Activated T-cell treated with anti-CD3 and anti-CD28 coated beads for 24 hours (primary cell): ENCODE measurements around the gene BACE1.
"Not testable (repeated sequence)": the region's sequence is repeated elsewhere in the genome, so short reads cannot be mapped to it uniquely, and the experiment has no call there.

Experiments
- DNase-seq: peaks from one replicate; pipeline ENCODE4 v3.0.0-alpha.2; 2020; ENCODE audit warnings: low read depth

The BACE1 gene

DNA sequence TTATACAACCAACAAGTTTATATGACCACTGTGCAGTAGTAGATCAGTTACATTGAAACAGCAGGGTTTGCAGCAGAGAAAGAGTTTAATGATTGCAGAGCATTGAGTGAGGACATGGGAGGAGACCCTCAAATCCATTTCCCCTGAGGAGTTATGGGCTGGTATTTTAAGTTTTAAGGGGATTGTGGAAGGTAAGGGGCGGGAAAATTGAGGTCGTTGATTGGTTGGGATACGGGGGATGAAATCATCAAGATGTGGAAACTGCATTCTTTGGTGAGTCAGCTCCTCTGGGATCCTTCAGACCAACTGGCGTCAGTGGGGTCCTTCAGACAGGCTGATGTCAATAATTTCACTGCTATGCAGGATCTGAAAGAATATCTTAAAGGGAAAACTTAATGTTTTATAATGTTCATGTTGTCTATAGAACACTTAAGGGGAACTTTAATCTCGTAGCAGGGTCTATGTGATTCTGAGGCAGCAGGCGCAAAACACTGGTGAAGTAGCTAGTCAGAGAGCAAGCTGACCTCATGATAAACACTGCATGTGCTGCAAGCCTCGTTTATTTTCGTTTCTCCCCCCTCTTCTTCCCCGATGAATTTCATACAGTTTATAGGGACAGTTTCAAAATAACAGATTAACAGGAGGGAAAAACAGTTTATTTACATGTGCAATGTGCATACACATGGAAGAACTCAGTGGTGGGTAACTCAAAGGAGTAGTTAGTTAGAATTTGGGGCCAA lies 42.3 kb downstream of the BACE1 start:
- DNase-seq: no peak

GRCh38 chr11:117272175-117272574 lies 43.9 kb downstream of the BACE1 start:
- not testable (repeated sequence) for DNase-seq

DNA sequence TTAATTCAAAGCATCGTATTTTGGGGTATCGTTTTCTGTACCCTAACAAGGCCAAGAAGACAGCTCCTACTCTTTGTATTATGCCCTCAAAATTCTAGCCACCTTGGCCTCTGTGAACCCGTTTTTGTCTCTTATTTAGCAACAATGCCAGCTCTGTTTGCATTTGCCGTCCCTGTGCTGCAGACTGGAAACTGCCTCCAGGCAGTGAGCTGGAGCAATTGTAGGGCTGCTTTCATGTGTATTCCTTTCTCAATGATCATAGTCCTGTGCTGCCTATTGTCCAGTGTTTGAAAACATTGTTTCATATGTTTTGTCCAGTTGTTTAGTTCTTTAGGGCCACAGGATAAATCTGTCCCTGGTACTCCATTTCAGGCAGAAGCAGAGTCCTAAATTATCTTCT lies 44.8 kb downstream of the BACE1 start:
- no peak for DNase-seq

- no peak for DNase-seq
Observed at GRCh38 chr11:117269856-117270255, 46.2 kb downstream of the BACE1 start.

- DNase-seq: no peak
Observed at GRCh38 chr11:117265745-117266144, 50.3 kb downstream of the BACE1 start.

GRCh38 chr11:117264624-117265323 lies 51.3 kb downstream of the BACE1 start:
- DNase-seq: not testable (repeated sequence)

DNA sequence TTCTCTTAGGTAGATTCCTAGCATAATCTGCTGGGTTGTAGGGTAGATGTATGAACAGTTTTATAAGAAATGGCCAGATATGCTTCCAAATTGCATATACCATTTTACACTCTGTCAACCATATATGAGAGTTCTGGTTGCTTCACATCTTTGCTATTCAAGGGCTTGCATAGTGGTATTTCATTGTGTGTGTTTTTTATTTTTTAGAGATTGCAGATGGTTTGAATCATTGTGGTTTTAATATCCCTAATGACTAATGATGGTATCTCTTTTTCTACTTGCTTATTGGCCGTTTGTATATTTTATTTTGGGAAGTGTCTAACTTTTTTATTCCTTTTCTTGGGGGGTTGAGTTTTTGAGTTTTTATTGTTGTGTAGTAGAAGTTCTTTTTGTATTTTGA lies 56.6 kb downstream of the BACE1 start:
- DNase-seq: no peak

GRCh38 chr11:117258576-117258975 lies 57.5 kb downstream of the BACE1 start:
- DNase-seq: no peak

DNA sequence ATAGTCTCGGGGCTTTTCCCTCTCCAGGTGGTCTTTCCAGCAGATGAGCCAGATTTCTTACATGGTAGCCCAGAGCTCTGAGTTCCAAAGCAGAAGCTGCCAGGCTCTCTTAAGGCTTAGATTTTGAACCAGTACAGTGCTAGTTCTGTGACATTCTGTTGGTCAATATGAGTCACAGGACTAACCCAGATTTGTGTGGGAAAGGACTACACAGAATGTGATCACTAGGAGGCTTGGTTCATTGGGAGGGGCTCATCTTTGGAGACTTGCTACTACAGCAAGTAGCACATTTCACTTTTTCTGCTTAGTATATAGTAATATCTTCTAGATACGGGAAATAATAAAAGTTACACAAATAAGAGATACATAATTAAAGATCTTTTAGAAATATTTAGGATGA lies 59.5 kb downstream of the BACE1 start:
- DNase-seq: no peak

DNA sequence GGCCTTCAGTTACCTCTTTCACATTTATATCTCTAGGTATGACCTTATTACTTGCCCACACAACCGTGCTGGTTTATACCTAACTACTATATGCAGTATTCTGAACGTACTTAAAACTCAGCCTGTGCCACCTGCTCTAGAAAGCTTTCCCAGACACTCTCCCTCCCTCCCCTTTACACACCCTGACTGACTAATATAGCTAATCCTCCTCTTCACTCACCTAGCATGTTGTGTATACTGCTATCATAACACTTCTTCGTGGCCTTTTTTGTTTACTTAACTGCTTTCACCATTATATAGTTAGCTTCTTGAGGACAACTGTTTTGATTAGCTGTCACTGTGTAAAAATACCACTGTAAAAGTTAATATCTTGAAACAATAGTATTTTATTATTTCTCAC lies 60.1 kb downstream of the BACE1 start:
- no peak for DNase-seq

DNA sequence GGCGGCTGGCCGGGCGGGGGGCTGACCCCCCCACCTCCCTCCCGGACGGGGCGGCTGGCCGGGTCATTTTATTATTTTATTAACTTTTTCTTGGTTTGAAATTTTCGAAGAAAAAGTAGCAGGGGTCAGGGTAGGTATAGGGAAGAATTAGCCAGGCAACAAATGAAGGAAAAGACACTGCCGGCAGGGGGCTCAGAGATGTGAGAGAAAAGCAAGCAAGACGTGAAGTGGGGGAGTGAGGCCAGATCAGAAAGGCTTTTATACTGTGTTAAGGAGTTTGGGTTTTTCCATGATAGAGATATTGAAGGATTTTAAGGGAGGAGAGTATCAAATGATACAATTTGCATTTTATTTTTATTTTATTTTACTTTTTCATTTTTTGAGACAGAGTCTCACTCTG lies 64.5 kb downstream of the BACE1 start:
- DNase-seq: no peak

DNA sequence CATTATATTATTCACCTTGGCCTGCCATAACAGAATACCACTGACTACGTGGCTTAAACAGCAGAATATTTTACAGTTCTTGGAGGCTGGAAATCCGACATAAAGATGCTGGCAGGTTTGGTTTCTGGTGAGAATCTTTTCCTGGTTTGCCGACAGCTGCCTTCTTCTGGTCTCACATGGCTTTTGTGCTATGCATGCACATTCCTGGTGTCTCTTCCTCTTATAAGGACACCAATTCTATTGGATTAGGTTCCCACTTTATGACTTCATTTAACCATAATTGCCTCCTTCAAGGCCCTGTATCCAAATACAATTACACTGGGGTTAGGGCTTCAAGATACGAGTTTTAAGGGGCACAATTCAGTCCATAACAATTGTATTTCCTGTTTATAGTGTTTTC lies 66.5 kb downstream of the BACE1 start:
- no peak for DNase-seq

DNA sequence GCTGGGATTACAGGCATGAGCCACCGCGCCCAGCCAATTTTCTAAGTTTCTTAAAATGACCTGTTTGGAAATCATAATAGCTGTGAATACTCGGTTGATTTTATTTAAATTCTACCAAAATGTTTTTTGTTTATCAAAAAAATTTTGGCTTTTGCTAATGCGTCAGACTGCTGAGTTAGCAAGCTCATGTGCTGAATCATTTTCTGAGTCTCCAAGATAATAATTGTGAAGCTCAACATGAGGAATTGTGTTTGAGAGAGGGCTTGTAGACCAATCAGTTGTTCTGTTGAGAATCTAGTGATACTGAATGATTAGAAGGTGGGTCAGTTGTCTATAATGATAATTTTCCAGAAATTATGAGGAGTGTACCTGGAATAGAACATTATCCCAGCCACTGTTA lies 67.7 kb downstream of the BACE1 start:
- DNase-seq: no peak

DNA sequence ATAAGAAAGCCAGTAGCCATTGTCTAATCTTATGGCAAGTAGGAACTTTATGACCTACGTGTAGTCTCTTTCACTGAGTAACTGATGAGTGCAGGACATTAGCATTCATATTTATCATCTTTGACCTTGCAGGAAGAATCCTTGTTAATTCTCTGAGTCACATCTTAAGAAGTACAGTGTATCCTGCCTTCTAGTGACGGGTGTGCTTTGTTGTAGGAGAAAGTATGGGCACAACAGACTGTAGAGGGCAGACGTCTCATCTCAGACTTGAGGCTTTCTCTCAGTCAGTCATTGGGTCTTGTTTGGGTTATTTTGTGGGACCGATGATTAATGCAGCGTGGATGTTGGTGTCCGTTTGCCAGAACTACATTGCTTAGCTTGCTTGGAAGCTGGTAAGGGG lies 76.8 kb downstream of the BACE1 start:
- DNase-seq: no peak

- no peak for DNase-seq
Observed at GRCh38 chr11:117238221-117238620, 77.8 kb downstream of the BACE1 start.
